GM18502 (cell line): ENCODE data around the gene POLR3K.

Source experiments
- ATAC-seq: cut with Tn5 transposase; IDR thresholded peaks from one replicate; pipeline ENCODE4 v1.9.1; 2021; ENCODE audit warnings: mild to moderate bottlenecking; ENCODE audit not compliant: unreplicated experiment, poor library complexity

The POLR3K gene

GRCh38 chr16:66309-67182 is 13.1 kb upstream of the POLR3K start:
- ATAC-seq = no peak

- ATAC-seq = no peak
Measured at GRCh38 chr16:65745-66144, 12.3 kb upstream of the POLR3K start.

GRCh38 chr16:64914-65255 is 11.5 kb upstream of the POLR3K start:
- no peak for ATAC-seq

- no peak for ATAC-seq
Measured at GRCh38 chr16:63998-64913, 10.8 kb upstream of the POLR3K start.

- ATAC-seq = no peak
Measured at GRCh38 chr16:63466-63865, 10.1 kb upstream of the POLR3K start.

GRCh38 chr16:62968-63391 is 9.6 kb upstream of the POLR3K start:
- ATAC-seq = no peak

- no peak for ATAC-seq
Measured at GRCh38 chr16:62283-62967, 9.0 kb upstream of the POLR3K start.

- ATAC-seq = no peak
Measured at GRCh38 chr16:61879-62281, 8.5 kb upstream of the POLR3K start.

- ATAC-seq = no peak
Measured at GRCh38 chr16:60929-61878, 7.8 kb upstream of the POLR3K start.

- ATAC-seq = no peak
Measured at GRCh38 chr16:60166-60565, 6.8 kb upstream of the POLR3K start.

GRCh38 chr16:59440-60059 is 6.1 kb upstream of the POLR3K start:
- ATAC-seq = no peak

- ATAC-seq = no peak
Measured at GRCh38 chr16:58491-59439, 5.4 kb upstream of the POLR3K start.

- ATAC-seq = no peak
Measured at GRCh38 chr16:57711-58110, 4.3 kb upstream of the POLR3K start.

GRCh38 chr16:56231-56927 is 3.0 kb upstream of the POLR3K start:
- no peak for ATAC-seq

GRCh38 chr16:55571-56136 is 2.2 kb upstream of the POLR3K start:
- no peak for ATAC-seq

GRCh38 chr16:54237-54581 is 801 bp upstream of the POLR3K start:
- ATAC-seq = no peak
